GM18519 (cell line): ENCODE results near the gene CPTP.

ENCODE experiments used
- ATAC-seq: cut with Tn5 transposase; IDR thresholded peaks from one replicate; pipeline ENCODE4 v1.9.1; 2021; ENCODE audit warnings: mild to moderate bottlenecking, moderate library complexity; ENCODE audit not compliant: unreplicated experiment, low FRiP score

CPTP gene

DNA sequence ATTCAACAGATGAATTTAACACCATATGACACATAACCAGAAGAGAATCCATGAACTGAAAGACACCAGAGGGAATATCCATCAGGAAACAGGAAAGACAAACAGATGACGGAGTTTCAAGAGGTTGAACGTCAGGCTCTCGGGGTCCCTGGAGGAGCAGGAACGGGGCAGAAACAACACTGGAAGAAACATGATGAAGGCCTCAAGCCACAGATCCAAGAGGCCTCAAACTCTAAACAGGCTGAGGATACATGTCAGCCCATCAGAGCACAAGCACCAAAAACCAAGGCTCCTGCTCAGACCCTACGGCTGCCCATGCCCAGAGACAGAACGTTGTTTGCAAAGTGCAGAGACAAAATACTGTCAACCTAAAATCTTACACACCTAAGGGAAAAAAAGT lies 7.2 kb upstream of the CPTP start:
- ATAC-seq, result no peak

DNA sequence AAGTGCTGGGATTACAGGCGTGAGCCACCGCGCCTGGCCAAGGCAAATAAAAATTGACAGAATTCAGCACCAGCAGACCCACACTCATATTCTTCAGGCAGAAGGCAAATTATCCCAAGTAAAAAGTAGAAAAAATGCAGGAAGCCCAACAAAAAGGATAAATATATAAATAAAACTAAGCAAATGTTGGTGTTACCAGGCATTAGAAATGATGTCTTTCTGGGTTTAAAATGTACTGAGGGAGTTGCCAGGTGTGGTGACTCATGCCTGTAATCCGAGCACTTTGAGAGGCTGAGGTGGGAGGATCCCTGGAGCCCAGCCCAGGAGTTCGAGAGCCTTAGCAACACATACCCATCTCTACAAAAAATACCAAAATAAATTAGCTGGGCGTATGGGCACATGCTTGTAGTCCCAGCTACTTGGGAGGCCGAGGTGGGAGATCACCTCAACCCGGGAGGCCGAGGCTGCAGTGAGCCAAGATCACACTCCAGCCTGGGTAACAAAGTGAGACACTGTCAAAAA lies 6.4 kb upstream of the CPTP start:
- no peak for ATAC-seq

GRCh38 chr1:1318777-1319645 lies 5.6 kb upstream of the CPTP start:
- no peak for ATAC-seq

GRCh38 chr1:1319646-1319941 lies 5.0 kb upstream of the CPTP start:
- no peak for ATAC-seq

- no peak for ATAC-seq
These were observed 3.7 kb upstream of the CPTP start for GRCh38 chr1:1320666-1321448.

GRCh38 chr1:1321477-1321876 lies 3.1 kb upstream of the CPTP start:
- no peak for ATAC-seq

DNA sequence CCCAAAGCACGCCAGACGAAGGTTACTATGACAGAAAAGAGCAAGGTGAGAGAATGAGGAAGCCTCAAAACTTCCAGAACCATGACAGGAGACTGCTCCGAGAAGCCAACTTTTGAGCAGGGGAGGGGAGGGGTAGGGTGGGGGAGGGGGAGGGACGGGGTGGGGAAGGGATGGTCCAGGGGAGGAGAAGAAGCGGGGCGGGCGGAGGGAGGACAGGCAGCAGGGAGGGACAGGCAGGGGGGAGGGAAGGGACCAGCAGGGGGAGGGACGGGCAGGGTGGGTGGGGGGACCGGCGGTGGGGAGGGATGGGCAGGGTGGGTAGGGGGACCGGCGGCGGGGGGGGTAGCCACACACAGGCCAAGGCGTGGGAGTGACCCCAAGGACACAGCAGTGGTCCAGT lies 2.2 kb upstream of the CPTP start:
- ATAC-seq, result no peak

GRCh38 chr1:1322952-1323351 lies 1.6 kb upstream of the CPTP start:
- no peak for ATAC-seq

DNA sequence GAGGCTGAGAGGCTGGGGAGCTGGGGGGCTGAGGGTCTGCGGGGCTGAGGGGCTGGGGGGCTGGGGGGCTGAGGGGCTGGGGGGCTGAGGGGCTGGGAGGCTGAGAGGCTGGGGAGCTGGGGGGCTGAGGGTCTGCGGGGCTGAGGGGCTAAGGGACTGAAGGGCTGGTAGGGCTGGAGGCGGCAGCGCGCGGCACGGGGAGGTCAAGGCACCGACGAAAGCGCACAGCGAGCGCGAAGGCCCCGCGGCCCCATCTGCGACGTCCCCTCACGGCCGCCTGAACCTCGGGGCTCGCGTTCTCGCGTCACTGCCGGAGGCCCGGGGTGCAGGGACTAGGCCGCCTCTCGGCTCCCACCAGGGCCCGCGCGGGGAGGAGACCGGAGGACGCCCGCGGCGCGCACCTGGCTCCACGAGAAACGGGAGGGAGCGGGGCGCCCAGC lies 498 bp upstream of the CPTP start:
- no peak for ATAC-seq

DNA sequence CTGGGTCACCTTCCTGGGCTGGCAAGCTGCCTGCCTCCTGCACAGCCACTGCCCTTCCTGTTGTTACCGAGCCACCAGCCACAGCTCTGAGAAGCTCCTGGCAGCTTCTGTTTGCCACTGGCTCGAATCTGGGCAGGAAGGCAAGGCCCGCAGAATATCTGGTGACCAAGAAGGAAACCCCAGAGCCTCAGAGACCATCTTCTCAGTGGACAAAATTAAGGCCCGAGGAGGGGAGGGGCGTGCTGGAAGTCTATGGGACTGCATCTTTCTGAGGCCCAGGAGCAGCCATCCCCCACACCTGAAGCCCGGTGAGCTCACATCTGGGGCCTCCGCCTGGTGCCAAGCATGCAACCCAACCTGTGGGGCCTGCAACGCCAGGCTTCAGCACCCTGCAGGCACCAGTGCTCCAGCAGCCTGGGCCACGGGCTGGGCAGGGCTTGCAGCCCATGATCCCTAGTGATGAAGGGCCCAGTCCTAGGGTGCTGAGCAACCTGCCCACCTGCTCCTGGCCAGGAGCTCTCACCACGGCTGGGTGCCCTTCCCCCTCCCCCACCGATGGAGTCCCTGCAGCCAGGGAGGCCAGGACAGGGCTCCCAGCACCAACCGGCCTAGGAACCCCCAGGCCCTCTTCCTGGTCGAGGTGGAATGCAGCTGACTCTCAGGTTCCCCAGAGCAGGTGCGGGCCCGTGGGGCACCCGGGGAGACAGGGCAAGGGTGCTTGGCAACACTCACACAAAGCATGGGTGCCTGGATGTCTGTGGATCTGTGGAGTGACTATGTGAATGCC lies 879 bp downstream of the CPTP start:
- no peak for ATAC-seq

- ATAC-seq, result no peak
These were observed 1.5 kb downstream of the CPTP start for GRCh38 chr1:1326075-1326605.

GRCh38 chr1:1327291-1327690 lies 2.7 kb downstream of the CPTP start:
- ATAC-seq, result no peak

DNA sequence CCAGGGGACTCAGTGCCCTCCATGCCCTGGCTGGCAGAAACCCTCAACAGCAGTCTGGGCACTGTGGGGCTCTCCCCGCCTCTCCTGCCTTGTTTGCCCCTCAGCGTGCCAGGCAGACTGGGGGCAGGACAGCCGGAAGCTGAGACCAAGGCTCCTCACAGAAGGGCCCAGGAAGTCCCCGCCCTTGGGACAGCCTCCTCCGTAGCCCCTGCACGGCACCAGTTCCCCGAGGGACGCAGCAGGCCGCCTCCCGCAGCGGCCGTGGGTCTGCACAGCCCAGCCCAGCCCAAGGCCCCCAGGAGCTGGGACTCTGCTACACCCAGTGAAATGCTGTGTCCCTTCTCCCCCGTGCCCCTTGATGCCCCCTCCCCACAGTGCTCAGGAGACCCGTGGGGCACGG lies 3.7 kb downstream of the CPTP start:
- ATAC-seq, result no peak

- ATAC-seq, result no peak
These were observed 5.0 kb downstream of the CPTP start for GRCh38 chr1:1329304-1330210.

GRCh38 chr1:1330366-1331067 lies 5.9 kb downstream of the CPTP start:
- ATAC-seq, result no peak

DNA sequence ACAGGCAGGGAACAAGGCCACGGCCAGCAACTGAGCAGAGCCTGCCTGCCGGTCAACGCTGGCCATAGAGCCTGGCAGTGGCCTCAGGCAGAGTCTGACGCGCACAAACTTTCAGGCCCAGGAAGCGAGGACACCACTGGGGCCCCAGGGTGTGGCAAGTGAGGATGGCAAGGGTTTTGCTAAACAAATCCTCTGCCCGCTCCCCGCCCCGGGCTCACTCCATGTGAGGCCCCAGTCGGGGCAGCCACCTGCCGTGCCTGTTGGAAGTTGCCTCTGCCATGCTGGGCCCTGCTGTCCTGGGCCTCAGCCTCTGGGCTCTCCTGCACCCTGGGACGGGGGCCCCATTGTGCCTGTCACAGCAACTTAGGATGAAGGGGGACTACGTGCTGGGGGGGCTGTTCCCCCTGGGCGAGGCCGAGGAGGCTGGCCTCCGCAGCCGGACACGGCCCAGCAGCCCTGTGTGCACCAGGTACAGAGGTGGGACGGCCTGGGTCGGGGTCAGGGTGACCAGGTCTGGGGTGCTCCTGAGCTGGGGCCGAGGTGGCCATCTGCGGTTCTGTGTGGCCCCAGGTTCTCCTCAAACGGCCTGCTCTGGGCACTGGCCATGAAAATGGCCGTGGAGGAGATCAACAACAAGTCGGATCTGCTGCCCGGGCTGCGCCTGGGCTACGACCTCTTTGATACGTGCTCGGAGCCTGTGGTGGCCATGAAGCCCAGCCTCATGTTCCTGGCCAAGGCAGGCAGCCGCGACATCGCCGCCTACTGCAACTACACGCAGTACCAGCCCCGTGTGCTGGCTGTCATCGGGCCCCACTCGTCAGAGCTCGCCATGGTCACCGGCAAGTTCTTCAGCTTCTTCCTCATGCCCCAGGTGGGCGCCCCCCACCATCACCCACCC lies 6.7 kb downstream of the CPTP start, which contains the start of gene TAS1R3:
TSS of gene TAS1R3 (plus strand) at position 213 of the 898 bp plus-strand sequence. CDS start at position 279, 66 bp downstream.
- no peak for ATAC-seq

GRCh38 chr1:1332031-1332755 lies 7.6 kb downstream of the CPTP start:
- ATAC-seq, result no peak
